Cardiac fibroblast (primary cell): ENCODE data around the gene SLC6A11.

Experiments used
- DNase-seq, 2 donors: peaks; one replicate each; pipeline versions ENCODE4 v3.0.0 to v3.0.0-alpha.2; 2010; ENCODE audit warnings: low read depth in 2 of 2
- H3K4me3 ChIP-seq, 2 donors: replicated peaks in 1 of 2; 1 replicate in 1 of 2; 2 replicates in 1 of 2; pipeline ENCODE4 v1.5.1; 2011; ENCODE audit warnings: low read depth in 2 of 2, low read length in 2 of 2, mild to moderate bottlenecking in 2 of 2, moderate library complexity in 1 of 2
- TF ChIP-seq, protein P1 (sequence below): IDR thresholded peaks from one replicate; pipeline ENCODE4 v1.5.1; 2011; ENCODE audit warnings: low read depth, mild to moderate bottlenecking, low read length, inconsistent platforms

Gene SLC6A11

GRCh38 chr3:10817506-10817905 lies 1.5 kb downstream of the SLC6A11 start:
- TF ChIP-seq, protein P1, sequence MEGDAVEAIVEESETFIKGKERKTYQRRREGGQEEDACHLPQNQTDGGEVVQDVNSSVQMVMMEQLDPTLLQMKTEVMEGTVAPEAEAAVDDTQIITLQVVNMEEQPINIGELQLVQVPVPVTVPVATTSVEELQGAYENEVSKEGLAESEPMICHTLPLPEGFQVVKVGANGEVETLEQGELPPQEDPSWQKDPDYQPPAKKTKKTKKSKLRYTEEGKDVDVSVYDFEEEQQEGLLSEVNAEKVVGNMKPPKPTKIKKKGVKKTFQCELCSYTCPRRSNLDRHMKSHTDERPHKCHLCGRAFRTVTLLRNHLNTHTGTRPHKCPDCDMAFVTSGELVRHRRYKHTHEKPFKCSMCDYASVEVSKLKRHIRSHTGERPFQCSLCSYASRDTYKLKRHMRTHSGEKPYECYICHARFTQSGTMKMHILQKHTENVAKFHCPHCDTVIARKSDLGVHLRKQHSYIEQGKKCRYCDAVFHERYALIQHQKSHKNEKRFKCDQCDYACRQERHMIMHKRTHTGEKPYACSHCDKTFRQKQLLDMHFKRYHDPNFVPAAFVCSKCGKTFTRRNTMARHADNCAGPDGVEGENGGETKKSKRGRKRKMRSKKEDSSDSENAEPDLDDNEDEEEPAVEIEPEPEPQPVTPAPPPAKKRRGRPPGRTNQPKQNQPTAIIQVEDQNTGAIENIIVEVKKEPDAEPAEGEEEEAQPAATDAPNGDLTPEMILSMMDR = no peak
- no peak for DNase-seq
- H3K4me3 ChIP-seq = no peak overlapping the region

DNA sequence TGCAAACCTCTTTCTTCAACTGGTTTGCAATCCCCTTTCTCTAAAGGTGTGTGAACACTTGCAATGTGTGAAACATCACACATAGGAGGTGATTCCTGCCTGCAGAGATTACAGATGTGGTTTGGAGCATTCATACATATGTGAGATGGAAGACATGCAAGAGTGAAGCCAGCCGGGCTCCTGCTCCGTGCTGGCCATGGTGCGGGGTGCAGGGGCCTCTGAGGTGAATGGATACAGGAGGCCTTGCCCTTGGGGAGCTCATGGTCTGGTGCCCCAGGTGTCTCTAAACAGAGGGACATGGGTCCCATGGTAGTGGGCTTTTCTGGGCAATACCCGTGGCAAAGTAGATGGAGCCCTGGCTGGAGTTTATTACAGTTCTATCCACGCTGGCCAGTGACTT lies 6.0 kb downstream of the SLC6A11 start:
- TF ChIP-seq, protein P1 = no peak
- no peak overlapping the region for H3K4me3 ChIP-seq
- DNase-seq = no peak

DNA sequence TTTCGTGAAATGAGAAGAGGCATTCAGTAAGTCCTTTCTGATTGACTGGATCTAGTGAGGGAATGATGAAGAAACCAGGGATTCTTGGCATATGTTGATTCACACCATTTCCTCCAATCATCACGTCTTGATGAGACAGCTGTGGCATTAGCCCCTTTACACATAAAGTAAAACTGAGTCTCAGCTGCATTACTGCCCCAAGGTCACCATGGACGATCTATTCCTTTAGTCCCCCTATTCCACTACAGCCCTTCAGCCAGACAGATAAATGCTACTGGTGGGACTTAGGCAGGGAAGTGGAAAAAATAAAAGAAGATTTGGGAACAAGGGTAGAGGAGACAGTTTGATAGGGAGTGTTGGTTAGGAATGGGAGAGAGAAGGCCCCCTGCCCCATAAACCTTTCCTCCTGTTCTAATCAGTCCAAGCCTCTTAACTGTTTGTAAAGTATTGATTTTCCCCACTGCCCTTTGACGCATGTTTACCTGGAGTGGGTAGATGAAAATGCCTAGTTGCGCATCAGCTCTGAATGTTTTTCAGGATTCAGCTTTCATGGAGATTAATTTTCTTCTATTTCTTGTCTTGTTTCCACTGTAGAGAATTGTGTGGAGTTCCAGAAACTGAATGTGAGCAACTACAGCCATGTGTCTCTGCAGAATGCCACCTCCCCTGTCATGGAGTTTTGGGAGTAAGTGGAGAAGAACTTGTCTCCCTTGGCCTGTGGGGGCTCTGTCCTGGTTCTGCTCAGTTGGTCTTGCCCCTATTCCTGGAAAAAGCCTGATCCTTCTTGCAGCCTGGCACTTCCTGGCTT lies 6.9 kb downstream of the SLC6A11 start:
- TF ChIP-seq, protein P1 = no peak
- DNase-seq = no peak
- no peak overlapping the region for H3K4me3 ChIP-seq

GRCh38 chr3:10823516-10823818 lies 7.4 kb downstream of the SLC6A11 start:
- TF ChIP-seq, protein P1 = no peak
- H3K4me3 ChIP-seq = no peak overlapping the region
- no peak for DNase-seq

- no peak overlapping the region for H3K4me3 ChIP-seq
- TF ChIP-seq, protein P1 = no peak
- no peak for DNase-seq
Measured at GRCh38 chr3:10824468-10824867, 8.4 kb downstream of the SLC6A11 start.

GRCh38 chr3:10833855-10834414 lies 17.9 kb downstream of the SLC6A11 start:
- no peak for DNase-seq
- H3K4me3 ChIP-seq = no peak overlapping the region
- TF ChIP-seq, protein P1 = no peak

DNA sequence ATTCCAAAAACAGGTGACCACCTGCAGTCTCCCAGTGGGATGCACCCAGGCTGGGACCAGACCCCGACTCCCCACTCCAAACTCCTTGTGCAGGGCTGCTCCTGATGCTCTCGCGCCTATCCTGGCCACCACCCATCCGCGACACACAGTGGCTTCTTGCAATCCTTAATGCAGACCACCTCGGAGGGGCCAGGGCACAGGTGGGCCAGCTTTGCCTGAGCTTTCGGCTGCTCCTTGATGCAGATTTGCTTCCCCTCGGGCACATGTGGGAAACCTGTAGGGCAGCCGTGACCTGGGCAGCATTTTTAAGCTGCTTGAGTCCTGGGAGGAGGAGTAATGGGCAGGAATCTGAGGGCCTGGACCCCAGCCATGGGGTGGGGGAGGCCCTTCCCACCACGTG lies 18.9 kb downstream of the SLC6A11 start:
- TF ChIP-seq, protein P1 = no peak
- no peak for DNase-seq
- H3K4me3 ChIP-seq = no peak overlapping the region
